Gastroesophageal sphincter (tissue), 4 donors: Measurements from ENCODE around the gene TMEM26. TPM values are rescaled to one million over a fixed set of nuclear protein-coding genes. Genes with fewer than 3 reads are reported as not detected.

Experiments
- ATAC-seq: fragments of 150-250 bp; one replicate; pipeline ENCODE4 v1.9.1; 2016; ENCODE audit warnings: mild to moderate bottlenecking, moderate library complexity
- H3K27ac ChIP-seq, 4 donors: fragments of 200-600 bp; sonication (generic) in 3 of 4; 1 replicate in 3 of 4; 2 replicates in 1 of 4; pipeline ENCODE4 v1.5.1; 2016 to 2019
- H3K27me3 ChIP-seq: fragments of 200-600 bp; sonication (generic); one replicate; pipeline ENCODE4 v1.5.1; 2019
- H3K36me3 ChIP-seq, 2 donors: fragments of 200-600 bp; sonication (generic); one replicate each; pipeline ENCODE4 v1.5.1; 2019; ENCODE audit warnings: control low read depth in 1 of 2
- H3K4me1 ChIP-seq, 3 donors: fragments of 200-600 bp; sonication (generic); 1 replicate in 2 of 3; 2 replicates in 1 of 3; pipeline ENCODE4 v1.5.1; 2016 to 2019; ENCODE audit warnings: control low read depth in 2 of 3
- H3K4me3 ChIP-seq, 2 donors: fragments of 200-600 bp; sonication (generic); one replicate each; pipeline ENCODE4 v1.5.1; 2019; ENCODE audit warnings: mild to moderate bottlenecking in 1 of 2, moderate library complexity in 1 of 2
- H3K9me3 ChIP-seq, 3 donors: fragments of 200-600 bp; sonication (generic); one replicate each; pipeline ENCODE4 v1.5.1; 2017 to 2019; ENCODE audit warnings: control low read depth in 2 of 3
- CTCF ChIP-seq, 4 experiments: fragments of 200-600 bp in 2 of 4; fragments of 450-650 bp in 2 of 4; sonication (generic) in 1 of 4; IDR thresholded peaks; one replicate each; pipeline ENCODE4 v1.5.1; 2017 to 2019; ENCODE audit warnings: antibody characterized with exemption in 4 of 4, mild to moderate bottlenecking in 2 of 4, moderate library complexity in 2 of 4
- EP300 ChIP-seq: sonication (generic); formaldehyde crosslinking; IDR thresholded peaks from one replicate; pipeline ENCODE4 v1.6.1; 2017; ENCODE audit warnings: antibody characterized with exemption, mild to moderate bottlenecking
- POLR2A ChIP-seq, 2 donors: fragments of 450-650 bp; IDR thresholded peaks; one replicate each; pipeline ENCODE4 v1.6.1; 2017; ENCODE audit warnings: antibody characterized with exemption in 2 of 2, mild to moderate bottlenecking in 2 of 2, moderate library complexity in 1 of 2
- POLR2AphosphoS5 ChIP-seq: sonication (generic); formaldehyde crosslinking; IDR thresholded peaks from one replicate; pipeline ENCODE4 v1.6.1; 2017; ENCODE audit warnings: antibody characterized with exemption
- WGBS, 2 donors: methylation state at CpG; one replicate each; pipeline ENCODE4 v1.1.5; 2018; ENCODE audit warnings: low coverage in 1 of 2; 5-methylcytosine and 5-hydroxymethylcytosine counted together
- total RNA-seq, 4 donors: library from RNA; depleted of rRNA; stranded (reverse); fragments of >200 nt; gene quantifications; one replicate each; pipeline ENCODE4 v1.1.0, GENCODE V29; 2016

Gene TMEM26
- total RNA-seq: 1 to 10 TPM in 1 of 4 donors, under 1 TPM in 2, not detected in 1; 0.12 to 1.7 (median 0.40) TPM

DNA sequence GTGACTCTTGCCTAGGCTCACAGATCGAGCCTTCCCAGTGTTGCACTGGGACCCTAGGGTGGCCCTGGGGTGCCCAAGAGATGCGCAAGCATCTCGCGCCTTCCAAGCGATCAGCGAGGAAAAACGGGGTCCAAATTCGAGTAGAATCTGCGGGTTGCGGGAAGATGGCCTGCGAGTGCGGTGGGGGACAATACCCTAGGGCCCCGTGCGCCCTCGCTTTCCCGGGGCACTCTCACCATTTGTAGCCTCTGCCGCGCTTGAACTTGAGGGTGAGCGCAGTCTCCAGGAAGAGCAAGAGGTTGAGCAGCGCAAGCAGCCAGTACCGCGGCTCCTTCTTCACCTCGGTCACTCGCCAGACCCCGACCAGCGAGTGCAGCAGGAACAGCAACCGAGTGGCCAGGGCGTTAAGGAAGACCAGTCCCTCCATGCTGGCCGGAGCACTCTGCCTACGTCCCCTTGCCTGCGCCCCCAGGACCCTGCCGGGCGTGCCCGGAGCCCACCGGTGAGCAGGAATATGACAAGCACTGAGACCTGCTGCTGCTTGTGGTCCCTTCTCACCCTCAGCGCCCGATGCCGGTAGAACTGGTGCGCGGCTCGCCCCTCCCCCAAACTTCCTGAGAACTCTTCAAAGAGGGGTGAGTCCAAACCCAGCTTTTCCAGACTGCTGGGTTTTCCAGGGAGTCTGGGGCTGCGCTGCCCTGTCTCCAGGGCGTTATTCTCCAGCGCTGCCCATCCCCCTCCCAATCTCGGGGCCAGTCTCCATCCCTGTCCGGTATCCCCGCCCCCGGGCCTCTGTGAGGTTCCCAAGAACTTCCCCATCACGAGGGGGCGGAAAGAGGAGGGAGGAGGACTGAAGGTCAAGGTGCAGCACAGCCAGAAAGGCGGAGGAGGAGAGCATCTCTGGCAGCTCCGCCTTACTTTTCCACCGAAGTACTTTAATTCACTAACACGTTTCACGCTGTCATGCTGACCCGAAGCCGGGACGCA, at the start of gene TMEM26:
TSS of gene TMEM26 (minus strand) at position 727 of the 987 bp plus-strand sequence. CDS start at position 427, 300 bp downstream.
- Histone ChIP-seq H3K9me3 (no peaks in the 10 kb centered on the region), H3K4me3 (peak within 1 kb of the TSS; percentile 21 to 57), H3K27ac (peak within 1 kb of the TSS in 1 of 4 donors; percentile 36), H3K36me3 (no peaks in the 10 kb centered on the region), H3K4me1 (peaks cover 0 to 18% (median 3%) of the 10 kb centered on the region in 3 donors), H3K27me3 (peaks cover 18% of the 10 kb centered on the region)
- WGBS, 2 donors: 3% methylated on average over 13 of the region's 58 CpGs; no CpG with 5 or more reads in 1 of the 2 donors
- no peak for TF ChIP-seq POLR2AphosphoS5
- ATAC-seq: peak; percentile 43

DNA sequence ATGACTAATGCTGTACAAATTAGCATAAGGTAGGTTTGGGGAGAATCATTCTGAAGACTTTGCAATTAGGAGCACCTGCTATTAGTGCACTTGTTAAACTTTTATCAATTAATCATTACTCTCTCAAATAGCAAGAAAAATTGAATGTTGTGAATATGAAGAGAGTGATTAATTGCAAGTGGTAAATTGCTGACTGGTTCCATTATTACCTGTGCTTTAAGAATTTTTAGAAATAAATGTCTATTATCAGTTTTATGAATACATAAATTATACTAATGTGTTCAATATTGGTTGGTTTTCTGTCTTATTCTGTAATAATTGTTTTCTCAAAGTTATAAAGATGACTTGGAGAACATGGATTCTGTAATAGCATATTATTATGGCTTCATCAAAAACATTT, 47.3 kb upstream of the TMEM26 start:
- H3K9me3 ChIP-seq: no peaks in the 10 kb centered on the region
- no peaks in the 10 kb centered on the region for H3K36me3 ChIP-seq
- no peaks in the 10 kb centered on the region for H3K27me3 ChIP-seq
- TF ChIP-seq POLR2AphosphoS5 (no peak), POLR2A (IDR thresholded peaks at IDR 0.05) (no peak)
- no peaks in the 10 kb centered on the region for H3K4me1 ChIP-seq
- H3K4me3 ChIP-seq: no peak overlapping the region
- H3K27ac ChIP-seq: no peak overlapping the region
- ATAC-seq: no peak

GRCh38 chr10:61492364-61492995, 39.3 kb upstream of the TMEM26 start:
- no peaks in the 10 kb centered on the region for H3K4me1 ChIP-seq
- no peak overlapping the region for H3K27ac ChIP-seq
- H3K27me3 ChIP-seq: no peaks in the 10 kb centered on the region
- TF ChIP-seq EP300: no peak
- no peak for TF ChIP-seq CTCF (IDR thresholded peaks at IDR 0.05)
- TF ChIP-seq POLR2AphosphoS5: no peak
- TF ChIP-seq POLR2A (IDR thresholded peaks at IDR 0.05): no peak
- H3K9me3 ChIP-seq: no peaks in the 10 kb centered on the region
- WGBS, 2 donors: 88 to 93% methylated on average over 2 of the region's 2 CpGs
- H3K36me3 ChIP-seq: no peaks in the 10 kb centered on the region
- H3K4me3 ChIP-seq: no peak overlapping the region
- ATAC-seq: no peak

- H3K27me3 ChIP-seq: no peaks in the 10 kb centered on the region
- no peak for TF ChIP-seq CTCF (IDR thresholded peaks at IDR 0.05)
- TF ChIP-seq POLR2AphosphoS5: no peak
- no peak for TF ChIP-seq POLR2A (IDR thresholded peaks at IDR 0.05)
- TF ChIP-seq EP300: no peak
- H3K27ac ChIP-seq: no peak overlapping the region
- H3K4me1 ChIP-seq: no peaks in the 10 kb centered on the region
- 70 to 85% methylated on average over 4 to 5 of the region's 5 CpGs for WGBS, 2 donors
- no peak overlapping the region for H3K4me3 ChIP-seq
- ATAC-seq: no peak
- no peaks in the 10 kb centered on the region for H3K9me3 ChIP-seq
- no peaks in the 10 kb centered on the region for H3K36me3 ChIP-seq
Measured at GRCh38 chr10:61487506-61487905, 34.3 kb upstream of the TMEM26 start.

- no peaks in the 10 kb centered on the region for H3K9me3 ChIP-seq
- H3K4me3 ChIP-seq: no peak overlapping the region
- H3K36me3 ChIP-seq: no peaks in the 10 kb centered on the region
- WGBS, 2 donors: 90 to 92% methylated on average over 2 of the region's 2 CpGs
- H3K27me3 ChIP-seq: no peaks in the 10 kb centered on the region
- TF ChIP-seq POLR2A (IDR thresholded peaks at IDR 0.05) (no peak), EP300 (no peak), POLR2AphosphoS5 (no peak), CTCF (IDR thresholded peaks at IDR 0.05) (no peak)
- H3K27ac ChIP-seq: no peak overlapping the region
- no peaks in the 10 kb centered on the region for H3K4me1 ChIP-seq
- ATAC-seq: no peak
Measured at GRCh38 chr10:61486738-61487396, 33.7 kb upstream of the TMEM26 start.
